GM18526 (cell line): ENCODE measurements around the gene CCDC142.

Experiments
- POLR2A ChIP-seq: IDR thresholded peaks from 3 replicates; pipeline ENCODE4 v1.6.1; 2011; ENCODE audit not compliant: insufficient read length; ENCODE audit errors: extremely low read depth

CCDC142 gene

GRCh38 chr2:74496997-74497776 is 14.4 kb upstream of the CCDC142 start:
- no peak for TF ChIP-seq POLR2A

GRCh38 chr2:74495440-74495839 is 12.6 kb upstream of the CCDC142 start:
- no peak for TF ChIP-seq POLR2A

GRCh38 chr2:74493546-74493945 is 10.7 kb upstream of the CCDC142 start:
- TF ChIP-seq POLR2A = no peak

GRCh38 chr2:74491648-74492544 is 9.1 kb upstream of the CCDC142 start:
- no peak for TF ChIP-seq POLR2A

GRCh38 chr2:74489906-74490305 is 7.1 kb upstream of the CCDC142 start:
- TF ChIP-seq POLR2A = no peak

- TF ChIP-seq POLR2A = no peak
Observed at GRCh38 chr2:74488643-74489481, 6.1 kb upstream of the CCDC142 start.

GRCh38 chr2:74486141-74486540 is 3.3 kb upstream of the CCDC142 start:
- TF ChIP-seq POLR2A = no peak

GRCh38 chr2:74481961-74482800 is 617 bp downstream of the CCDC142 start:
- no peak for TF ChIP-seq POLR2A

- TF ChIP-seq POLR2A = no peak
Observed at GRCh38 chr2:74481431-74481830, 1.4 kb downstream of the CCDC142 start.

- no peak for TF ChIP-seq POLR2A
Observed at GRCh38 chr2:74474899-74475298, 7.9 kb downstream of the CCDC142 start.

- no peak for TF ChIP-seq POLR2A
Observed at GRCh38 chr2:74474481-74474880, 8.3 kb downstream of the CCDC142 start.

- no peak for TF ChIP-seq POLR2A
Observed at GRCh38 chr2:74472945-74473258, 9.9 kb downstream of the CCDC142 start.

GRCh38 chr2:74472086-74472944 is 10.5 kb downstream of the CCDC142 start, which contains the start of gene MRPL53:
Gene MRPL53, minus strand, starts transcription at chr2:74472680. Its CDS starts 20 bp downstream, at chr2:74472660.
- TF ChIP-seq POLR2A = peak; percentile 91
